Neural progenitor cell (in vitro differentiated cells): ENCODE results near the gene ADK.

Source experiments
- CTCF ChIP-seq: fragments of 200-600 bp; sonication (generic); IDR thresholded peaks from 2 replicates; pipeline ENCODE4 v1.5.1; 2017; ENCODE audit warnings: antibody characterized with exemption, mild to moderate bottlenecking
- EZH2 ChIP-seq: fragments of 200-600 bp; sonication (generic); IDR thresholded peaks from 2 replicates; pipeline ENCODE4 v1.6.1; 2017; ENCODE audit warnings: antibody characterized with exemption, mild to moderate bottlenecking, moderate library complexity

- TF ChIP-seq CTCF: no peak
- TF ChIP-seq EZH2: no peak
These were observed 192.0 kb downstream of the ADK start for GRCh38 chr10:74342991-74343390.
